MG63 (cell line): ENCODE data around the gene INPP4B. TPM values are rescaled to one million over a fixed set of nuclear protein-coding genes. Genes with fewer than 3 reads are reported as not detected.

Experiments
- DNase-seq: peaks from one replicate; pipeline ENCODE4 v3.0.0-alpha.2; 2020
- H3K27me3 ChIP-seq: fragments of 250-450 bp; sonication (Bioruptor Pico); 2 replicates; pipeline ENCODE4 v1.5.1; 2020; ENCODE audit warnings: mild to moderate bottlenecking, moderate library complexity
- H3K36me3 ChIP-seq: fragments of 250-450 bp; sonication (Bioruptor Pico); 2 replicates; pipeline ENCODE4 v1.5.1; 2020; ENCODE audit warnings: mild to moderate bottlenecking, moderate library complexity
- H3K4me3 ChIP-seq: fragments of 250-450 bp; sonication (Bioruptor Pico); 2 replicates; pipeline ENCODE4 v1.5.1; 2020; ENCODE audit warnings: mild to moderate bottlenecking, moderate library complexity
- H3K9me3 ChIP-seq: fragments of 250-450 bp; sonication (Bioruptor Pico); 2 replicates; pipeline ENCODE4 v1.5.1; 2020; ENCODE audit warnings: mild to moderate bottlenecking, moderate library complexity
- total RNA-seq: library from RNA; depleted of rRNA; stranded (reverse); fragments of >200 nt; shearing (Covaris generic); gene quantifications from 2 replicates; pipeline ENCODE4 v1.2.3, GENCODE V29; 2014; ENCODE audit warnings: low replicate concordance

Gene INPP4B
- total RNA-seq, 1 experiment from 2014 or later, result 4.0 TPM

- Histone ChIP-seq H3K9me3 (no peaks in the 10 kb centered on the region), H3K27me3 (no peaks in the 10 kb centered on the region), H3K4me3 (no peak overlapping the region), H3K36me3 (no peaks in the 10 kb centered on the region)
- DNase-seq, result no peak
These were observed 554.6 kb downstream of the INPP4B start for GRCh38 chr4:142291299-142292050.

- no peak for DNase-seq
- no peak overlapping the region for H3K4me3 ChIP-seq
- no peaks in the 10 kb centered on the region for H3K9me3 ChIP-seq
- no peaks in the 10 kb centered on the region for H3K36me3 ChIP-seq
- no peaks in the 10 kb centered on the region for H3K27me3 ChIP-seq
These were observed 558.7 kb downstream of the INPP4B start for GRCh38 chr4:142287371-142287770.

- Histone ChIP-seq H3K4me3 (no peak overlapping the region), H3K27me3 (no peaks in the 10 kb centered on the region), H3K9me3 (no peaks in the 10 kb centered on the region), H3K36me3 (no peaks in the 10 kb centered on the region)
- no peak for DNase-seq
These were observed 560.9 kb downstream of the INPP4B start for GRCh38 chr4:142285222-142285583.

GRCh38 chr4:142284402-142285221 is 561.5 kb downstream of the INPP4B start:
- H3K36me3 ChIP-seq, result no peaks in the 10 kb centered on the region
- H3K4me3 ChIP-seq, result no peak overlapping the region
- DNase-seq, result no peak
- no peaks in the 10 kb centered on the region for H3K27me3 ChIP-seq
- H3K9me3 ChIP-seq, result no peaks in the 10 kb centered on the region

GRCh38 chr4:142282870-142283431 is 563.1 kb downstream of the INPP4B start:
- Histone ChIP-seq H3K9me3 (no peaks in the 10 kb centered on the region), H3K27me3 (no peaks in the 10 kb centered on the region), H3K36me3 (no peaks in the 10 kb centered on the region), H3K4me3 (no peak overlapping the region)
- DNase-seq, result no peak

GRCh38 chr4:142281999-142282398 is 564.1 kb downstream of the INPP4B start:
- no peaks in the 10 kb centered on the region for H3K36me3 ChIP-seq
- no peaks in the 10 kb centered on the region for H3K27me3 ChIP-seq
- no peak overlapping the region for H3K4me3 ChIP-seq
- H3K9me3 ChIP-seq, result no peaks in the 10 kb centered on the region
- DNase-seq, result no peak

GRCh38 chr4:142278663-142279062 is 567.4 kb downstream of the INPP4B start:
- Histone ChIP-seq H3K9me3 (no peaks in the 10 kb centered on the region), H3K4me3 (no peak overlapping the region), H3K27me3 (no peaks in the 10 kb centered on the region), H3K36me3 (no peaks in the 10 kb centered on the region)
- no peak for DNase-seq

GRCh38 chr4:142278171-142278570 is 567.9 kb downstream of the INPP4B start:
- Histone ChIP-seq H3K36me3 (no peaks in the 10 kb centered on the region), H3K27me3 (no peaks in the 10 kb centered on the region), H3K4me3 (no peak overlapping the region), H3K9me3 (no peaks in the 10 kb centered on the region)
- DNase-seq, result no peak

GRCh38 chr4:142274137-142274536 is 572.0 kb downstream of the INPP4B start:
- Histone ChIP-seq H3K36me3 (no peaks in the 10 kb centered on the region), H3K4me3 (no peak overlapping the region), H3K27me3 (no peaks in the 10 kb centered on the region), H3K9me3 (no peaks in the 10 kb centered on the region)
- DNase-seq, result no peak

- Histone ChIP-seq H3K9me3 (no peaks in the 10 kb centered on the region), H3K27me3 (no peaks in the 10 kb centered on the region), H3K36me3 (no peaks in the 10 kb centered on the region), H3K4me3 (no peak overlapping the region)
- DNase-seq, result no peak
These were observed 573.6 kb downstream of the INPP4B start for GRCh38 chr4:142272452-142272851.

GRCh38 chr4:142271832-142272231 is 574.3 kb downstream of the INPP4B start:
- DNase-seq, result no peak
- Histone ChIP-seq H3K36me3 (no peaks in the 10 kb centered on the region), H3K27me3 (no peaks in the 10 kb centered on the region), H3K9me3 (no peaks in the 10 kb centered on the region), H3K4me3 (no peak overlapping the region)

GRCh38 chr4:142267101-142267500 is 579.0 kb downstream of the INPP4B start:
- DNase-seq, result no peak
- H3K27me3 ChIP-seq, result no peaks in the 10 kb centered on the region
- H3K36me3 ChIP-seq, result no peaks in the 10 kb centered on the region
- no peaks in the 10 kb centered on the region for H3K9me3 ChIP-seq
- H3K4me3 ChIP-seq, result no peak overlapping the region

GRCh38 chr4:142265946-142266345 is 580.2 kb downstream of the INPP4B start:
- Histone ChIP-seq H3K27me3 (no peaks in the 10 kb centered on the region), H3K36me3 (no peaks in the 10 kb centered on the region), H3K9me3 (no peaks in the 10 kb centered on the region), H3K4me3 (no peak overlapping the region)
- no peak for DNase-seq

- H3K4me3 ChIP-seq, result no peak overlapping the region
- H3K9me3 ChIP-seq, result no peaks in the 10 kb centered on the region
- DNase-seq, result peak; percentile 34
- H3K36me3 ChIP-seq, result no peaks in the 10 kb centered on the region
- H3K27me3 ChIP-seq, result no peaks in the 10 kb centered on the region
These were observed 580.6 kb downstream of the INPP4B start for GRCh38 chr4:142265536-142265935.

GRCh38 chr4:142264961-142265360 is 581.1 kb downstream of the INPP4B start:
- H3K9me3 ChIP-seq, result no peaks in the 10 kb centered on the region
- no peak overlapping the region for H3K4me3 ChIP-seq
- no peak for DNase-seq
- no peaks in the 10 kb centered on the region for H3K36me3 ChIP-seq
- H3K27me3 ChIP-seq, result no peaks in the 10 kb centered on the region

GRCh38 chr4:142262956-142263355 is 583.1 kb downstream of the INPP4B start:
- H3K27me3 ChIP-seq, result no peaks in the 10 kb centered on the region
- no peaks in the 10 kb centered on the region for H3K9me3 ChIP-seq
- DNase-seq, result no peak
- no peak overlapping the region for H3K4me3 ChIP-seq
- no peaks in the 10 kb centered on the region for H3K36me3 ChIP-seq

- Histone ChIP-seq H3K27me3 (no peaks in the 10 kb centered on the region), H3K36me3 (no peaks in the 10 kb centered on the region), H3K9me3 (no peaks in the 10 kb centered on the region), H3K4me3 (no peak overlapping the region)
- DNase-seq, result no peak
These were observed 597.2 kb downstream of the INPP4B start for GRCh38 chr4:142248946-142249345.

- DNase-seq, result no peak
- H3K36me3 ChIP-seq, result no peaks in the 10 kb centered on the region
- H3K27me3 ChIP-seq, result no peaks in the 10 kb centered on the region
- H3K4me3 ChIP-seq, result no peak overlapping the region
- H3K9me3 ChIP-seq, result no peaks in the 10 kb centered on the region
These were observed 602.8 kb downstream of the INPP4B start for GRCh38 chr4:142243255-142243654.
